Keratinocyte (primary cell): ENCODE results near the gene SYVN1.

Experiments
- EZH2 ChIP-seq: IDR thresholded peaks from one replicate; pipeline ENCODE4 v1.6.1; 2012; ENCODE audit warnings: inconsistent platforms, mild to moderate bottlenecking, low read length, moderate library complexity
- TF ChIP-seq, protein P1 (sequence below), 3 experiments: IDR thresholded peaks in 1 of 3; conservative IDR thresholded peaks in 1 of 3; optimal IDR thresholded peaks in 1 of 3; 2 replicates in 2 of 3; 3 replicates in 1 of 3; pipeline versions ENCODE3 to v1.5.1; 2011; ENCODE audit warnings: low read length in 3 of 3, mild to moderate bottlenecking in 3 of 3, moderate library complexity in 2 of 3, control low read depth in 1 of 3, inconsistent platforms in 1 of 3; ENCODE audit not compliant: insufficient read depth in 2 of 3; ENCODE audit errors: extremely low read depth in 1 of 3

DNA sequence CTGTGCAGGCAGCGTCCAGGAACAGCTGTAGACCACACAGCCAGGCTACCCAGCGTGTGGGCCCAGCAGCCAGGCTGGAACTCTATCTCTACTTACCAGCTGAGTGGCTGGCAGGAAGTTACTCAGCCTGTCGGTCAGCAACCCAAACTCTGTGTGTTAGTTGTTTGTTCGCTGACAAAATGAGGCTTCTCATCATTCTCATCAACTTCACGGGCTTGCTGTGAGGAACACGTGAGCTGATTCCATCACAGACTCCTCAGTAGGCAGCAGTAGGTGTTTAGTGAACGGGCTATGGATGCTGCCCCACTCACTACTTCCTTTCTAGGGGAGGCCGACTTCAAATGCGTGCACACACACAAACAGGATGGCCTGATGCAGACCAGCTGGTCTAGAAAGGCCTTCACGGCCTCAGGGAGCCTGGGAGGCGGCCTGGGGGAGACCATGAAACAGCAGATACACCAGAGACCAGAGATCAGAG lies 34.9 kb upstream of the SYVN1 start:
- no peak for TF ChIP-seq EZH2
- TF ChIP-seq, protein P1, sequence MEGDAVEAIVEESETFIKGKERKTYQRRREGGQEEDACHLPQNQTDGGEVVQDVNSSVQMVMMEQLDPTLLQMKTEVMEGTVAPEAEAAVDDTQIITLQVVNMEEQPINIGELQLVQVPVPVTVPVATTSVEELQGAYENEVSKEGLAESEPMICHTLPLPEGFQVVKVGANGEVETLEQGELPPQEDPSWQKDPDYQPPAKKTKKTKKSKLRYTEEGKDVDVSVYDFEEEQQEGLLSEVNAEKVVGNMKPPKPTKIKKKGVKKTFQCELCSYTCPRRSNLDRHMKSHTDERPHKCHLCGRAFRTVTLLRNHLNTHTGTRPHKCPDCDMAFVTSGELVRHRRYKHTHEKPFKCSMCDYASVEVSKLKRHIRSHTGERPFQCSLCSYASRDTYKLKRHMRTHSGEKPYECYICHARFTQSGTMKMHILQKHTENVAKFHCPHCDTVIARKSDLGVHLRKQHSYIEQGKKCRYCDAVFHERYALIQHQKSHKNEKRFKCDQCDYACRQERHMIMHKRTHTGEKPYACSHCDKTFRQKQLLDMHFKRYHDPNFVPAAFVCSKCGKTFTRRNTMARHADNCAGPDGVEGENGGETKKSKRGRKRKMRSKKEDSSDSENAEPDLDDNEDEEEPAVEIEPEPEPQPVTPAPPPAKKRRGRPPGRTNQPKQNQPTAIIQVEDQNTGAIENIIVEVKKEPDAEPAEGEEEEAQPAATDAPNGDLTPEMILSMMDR (optimal IDR thresholded peaks at IDR 0.05 in 1 of 3, IDR thresholded peaks at IDR 0.05 in 1 of 3, conservative IDR thresholded peaks at IDR 0.05 in 1 of 3; ENCODE audit: extremely low read depth in 1 of 3, insufficient read depth in 2 of 3, low read length in 3 of 3), result no peak
